Skeletal muscle tissue (tissue), 4 donors: ENCODE results near the gene DUSP22. TPM values are rescaled to one million over a fixed set of nuclear protein-coding genes. Genes with fewer than 3 reads are reported as not detected.
"Not testable (repeated sequence)": the region's sequence is repeated elsewhere in the genome, so short reads cannot be mapped to it uniquely, and the experiment has no call there.

ENCODE experiments used
- H3K27ac ChIP-seq: one replicate; pipeline ENCODE4 v1.7.0; 2013; ENCODE audit warnings: mild to moderate bottlenecking, low read depth, low read length, inconsistent platforms
- H3K27me3 ChIP-seq, 3 donors: one replicate each; pipeline ENCODE4 v1.7.0; 2013; ENCODE audit warnings: low read length in 3 of 3; ENCODE audit not compliant: control insufficient read depth in 3 of 3, insufficient read depth in 3 of 3
- H3K36me3 ChIP-seq, 3 donors: one replicate each; pipeline ENCODE4 v1.7.0; 2013; ENCODE audit warnings: low read length in 3 of 3; ENCODE audit not compliant: control insufficient read depth in 3 of 3, insufficient read depth in 3 of 3
- H3K4me1 ChIP-seq, 3 donors: one replicate each; pipeline ENCODE4 v1.7.0; 2013; ENCODE audit warnings: low read length in 3 of 3, mild to moderate bottlenecking in 3 of 3; ENCODE audit not compliant: control insufficient read depth in 3 of 3, insufficient read depth in 3 of 3
- H3K4me3 ChIP-seq, 3 donors: one replicate each; pipeline ENCODE4 v1.7.0; 2013; ENCODE audit warnings: low read length in 3 of 3
- H3K9ac ChIP-seq, 3 donors: one replicate each; pipeline ENCODE4 v1.7.0; 2013; ENCODE audit warnings: low read length in 3 of 3, mild to moderate bottlenecking in 3 of 3, moderate library complexity in 2 of 3, low read depth in 1 of 3
- H3K9me3 ChIP-seq, 3 donors: one replicate each; pipeline ENCODE4 v1.7.0; 2013; ENCODE audit warnings: low read length in 3 of 3; ENCODE audit not compliant: control insufficient read depth in 3 of 3
- total RNA-seq: library from RNA; depleted of rRNA; stranded (reverse); fragments of >200 nt; gene quantifications from one replicate; pipeline ENCODE4 v1.2.3, GENCODE V29; 2014
- donor health status: Osteomylitis.

Gene DUSP22, protein sequence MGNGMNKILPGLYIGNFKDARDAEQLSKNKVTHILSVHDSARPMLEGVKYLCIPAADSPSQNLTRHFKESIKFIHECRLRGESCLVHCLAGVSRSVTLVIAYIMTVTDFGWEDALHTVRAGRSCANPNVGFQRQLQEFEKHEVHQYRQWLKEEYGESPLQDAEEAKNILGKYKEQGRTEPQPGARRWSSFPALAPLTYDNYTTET
- 17.7 TPM for total RNA-seq

DNA sequence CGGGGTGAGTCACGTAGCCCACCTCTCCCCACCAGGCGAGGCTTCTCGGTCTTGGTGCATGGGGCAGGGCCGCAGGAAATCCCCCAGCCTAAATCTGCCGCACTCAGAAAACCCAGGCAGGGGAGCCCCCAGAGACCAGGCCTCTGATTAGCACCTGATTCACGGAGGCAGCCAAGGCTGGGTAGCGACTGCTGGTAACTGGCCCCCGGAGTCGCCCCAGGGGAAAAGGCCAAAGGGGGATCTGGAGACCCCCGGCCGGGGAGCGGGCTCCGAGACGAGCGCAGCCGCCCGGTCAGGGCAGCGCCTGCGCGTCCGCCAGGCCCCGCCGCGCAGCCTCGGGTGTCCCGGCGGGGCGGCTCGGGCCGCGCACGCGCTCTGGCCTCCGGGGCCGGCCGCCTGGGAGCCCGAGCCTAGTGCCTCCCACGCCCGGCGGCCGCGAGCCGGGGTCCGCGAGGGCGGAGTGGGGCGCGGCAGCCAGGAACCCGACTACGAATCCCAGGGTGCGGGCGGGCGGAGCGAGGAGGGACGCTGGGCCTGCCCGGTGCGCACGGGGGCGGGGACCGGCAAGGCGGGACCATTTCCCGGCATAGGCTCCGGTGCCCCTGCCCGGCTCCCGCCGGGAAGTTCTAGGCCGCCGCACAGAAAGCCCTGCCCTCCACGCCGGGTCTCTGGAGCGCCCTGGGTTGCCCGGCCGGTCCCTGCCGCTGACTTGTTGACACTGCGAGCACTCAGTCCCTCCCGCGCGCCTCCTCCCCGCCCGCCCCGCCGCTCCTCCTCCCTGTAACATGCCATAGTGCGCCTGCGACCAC lies at the start of gene DUSP22:
TSS of gene DUSP22 (plus strand) at position 791 of the 809 bp plus-strand sequence. CDS start 53 bp downstream, outside the sequence.
- Histone ChIP-seq H3K9ac (peak within 1 kb of the TSS; percentile 86 to 95 (median 88)), H3K27ac (peak within 1 kb of the TSS; percentile 89), H3K9me3 (no peaks in the 10 kb centered on the region), H3K27me3 (no peaks in the 10 kb centered on the region), H3K36me3 (no peaks in the 10 kb centered on the region), H3K4me1 (peaks cover 10 to 28% (median 20%) of the 10 kb centered on the region in 3 donors), H3K4me3 (peak within 1 kb of the TSS; percentile 73 to 81 (median 77))

DNA sequence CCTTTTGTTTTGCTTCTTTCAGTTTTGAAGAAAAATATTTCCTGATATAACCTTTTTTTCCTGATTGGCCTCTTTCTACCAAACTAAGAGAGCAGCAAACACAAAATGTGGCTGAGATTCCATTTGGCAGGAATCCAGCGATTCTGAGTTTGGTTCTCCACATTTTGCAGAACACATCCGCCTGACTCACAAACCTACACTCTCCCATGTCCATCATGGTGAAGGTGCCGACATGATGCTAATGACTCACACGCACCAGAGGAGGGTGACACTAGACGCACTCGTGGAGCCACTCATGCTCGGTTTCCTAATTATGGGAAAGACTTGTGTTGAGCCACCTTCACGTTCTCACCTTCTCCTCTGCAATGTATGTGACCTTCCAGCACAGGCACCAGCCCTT lies 45.9 kb upstream of the DUSP22 start:
- Histone ChIP-seq H3K4me1 (no peaks in the 10 kb centered on the region), H3K4me3 (no peak overlapping the region), H3K36me3 (no peaks in the 10 kb centered on the region), H3K9me3 (no peaks in the 10 kb centered on the region), H3K9ac (no peak overlapping the region), H3K27ac (no peak overlapping the region), H3K27me3 (peaks cover 0 to 3% (median 0%) of the 10 kb centered on the region in 3 donors)

DNA sequence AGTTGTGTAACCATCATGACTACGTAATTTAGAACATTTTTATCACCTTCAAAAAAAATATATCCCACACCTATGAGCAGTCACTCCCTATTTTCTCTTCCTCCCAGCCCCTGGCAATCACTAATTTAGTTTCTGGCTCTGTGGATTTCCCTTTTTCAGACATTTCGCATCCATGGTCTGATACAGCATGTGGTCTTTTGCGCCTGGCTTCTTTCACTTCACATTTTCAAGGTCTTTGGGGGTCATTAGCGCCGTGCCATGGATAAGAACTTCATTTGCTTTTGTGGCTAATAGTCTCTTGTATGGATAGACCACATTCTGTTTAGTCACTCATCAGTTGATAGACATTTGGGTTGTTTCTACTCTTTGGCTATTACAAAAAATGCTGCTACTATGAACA lies 44.9 kb upstream of the DUSP22 start:
- Histone ChIP-seq H3K9ac (no peak overlapping the region), H3K36me3 (no peaks in the 10 kb centered on the region), H3K27me3 (no peaks in the 10 kb centered on the region), H3K27ac (no peak overlapping the region), H3K9me3 (no peaks in the 10 kb centered on the region), H3K4me1 (no peaks in the 10 kb centered on the region), H3K4me3 (no peak overlapping the region)

DNA sequence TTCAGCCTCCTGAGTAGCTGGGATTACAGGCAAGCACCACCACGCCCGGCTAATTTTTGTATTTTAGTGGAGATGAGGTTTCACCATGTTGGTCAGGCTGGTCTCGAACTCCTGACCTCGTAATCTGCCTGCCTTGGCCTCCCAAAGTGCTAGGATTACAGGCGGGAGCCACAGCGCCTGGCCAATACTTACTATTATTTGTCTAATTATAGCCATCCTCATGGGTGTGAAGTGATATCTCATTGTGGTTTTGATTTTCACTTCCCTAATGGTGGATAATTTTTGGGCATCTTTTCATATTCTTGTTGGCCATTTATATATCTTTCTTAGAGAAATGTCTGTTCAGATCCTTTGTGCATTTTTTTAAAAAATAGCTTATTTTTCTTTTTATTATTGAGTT lies 44.2 kb upstream of the DUSP22 start:
- H3K36me3 ChIP-seq, H3K4me3 ChIP-seq, H3K4me1 ChIP-seq, H3K9ac ChIP-seq, H3K27ac ChIP-seq, H3K27me3 ChIP-seq, H3K9me3 ChIP-seq: not testable (repeated sequence)

DNA sequence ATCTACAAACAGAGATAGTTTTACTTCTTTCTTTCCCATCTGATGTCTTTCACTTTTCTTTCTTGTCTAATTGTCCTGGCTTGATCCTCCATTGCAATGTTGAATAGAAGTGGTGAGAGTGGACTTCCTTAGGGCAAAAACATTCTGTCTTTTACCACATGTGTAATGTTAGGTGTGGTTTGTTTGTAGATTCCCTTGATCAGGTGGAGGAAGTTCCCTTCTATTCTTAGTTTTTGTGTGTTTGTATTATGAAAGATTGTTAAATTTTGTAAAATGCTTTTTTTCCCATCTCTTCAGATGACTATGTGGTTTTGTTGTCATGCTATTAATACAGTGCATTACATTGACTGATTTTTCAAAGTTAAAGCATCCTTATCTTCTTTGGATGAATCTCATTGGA lies 41.6 kb upstream of the DUSP22 start:
- no peak overlapping the region for H3K4me3 ChIP-seq
- no peaks in the 10 kb centered on the region for H3K9me3 ChIP-seq
- no peaks in the 10 kb centered on the region for H3K4me1 ChIP-seq
- H3K36me3 ChIP-seq = no peaks in the 10 kb centered on the region
- no peak overlapping the region for H3K9ac ChIP-seq
- no peak overlapping the region for H3K27ac ChIP-seq
- H3K27me3 ChIP-seq = no peaks in the 10 kb centered on the region

DNA sequence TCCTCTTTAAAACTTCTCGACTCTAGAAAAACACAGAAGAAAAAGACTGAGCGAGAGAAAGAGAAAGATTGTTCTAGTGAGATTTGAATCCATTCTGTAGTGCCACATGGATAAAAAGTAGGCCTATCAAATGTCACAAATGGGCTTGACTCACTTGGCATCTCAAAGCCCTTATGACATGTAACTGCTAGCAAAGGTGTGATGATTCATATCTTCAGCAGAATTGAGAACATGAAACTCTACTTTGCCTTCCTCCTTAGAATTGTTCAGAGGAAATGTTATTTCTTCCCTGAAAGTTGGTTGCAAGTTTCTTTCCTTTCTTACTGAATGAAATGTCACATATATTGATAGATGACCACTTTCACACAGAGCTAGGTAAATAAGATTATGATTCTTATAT lies 40.4 kb upstream of the DUSP22 start:
- no peak overlapping the region for H3K4me3 ChIP-seq
- no peaks in the 10 kb centered on the region for H3K27me3 ChIP-seq
- H3K9ac ChIP-seq = no peak overlapping the region
- no peaks in the 10 kb centered on the region for H3K36me3 ChIP-seq
- no peaks in the 10 kb centered on the region for H3K4me1 ChIP-seq
- no peak overlapping the region for H3K27ac ChIP-seq
- no peaks in the 10 kb centered on the region for H3K9me3 ChIP-seq

DNA sequence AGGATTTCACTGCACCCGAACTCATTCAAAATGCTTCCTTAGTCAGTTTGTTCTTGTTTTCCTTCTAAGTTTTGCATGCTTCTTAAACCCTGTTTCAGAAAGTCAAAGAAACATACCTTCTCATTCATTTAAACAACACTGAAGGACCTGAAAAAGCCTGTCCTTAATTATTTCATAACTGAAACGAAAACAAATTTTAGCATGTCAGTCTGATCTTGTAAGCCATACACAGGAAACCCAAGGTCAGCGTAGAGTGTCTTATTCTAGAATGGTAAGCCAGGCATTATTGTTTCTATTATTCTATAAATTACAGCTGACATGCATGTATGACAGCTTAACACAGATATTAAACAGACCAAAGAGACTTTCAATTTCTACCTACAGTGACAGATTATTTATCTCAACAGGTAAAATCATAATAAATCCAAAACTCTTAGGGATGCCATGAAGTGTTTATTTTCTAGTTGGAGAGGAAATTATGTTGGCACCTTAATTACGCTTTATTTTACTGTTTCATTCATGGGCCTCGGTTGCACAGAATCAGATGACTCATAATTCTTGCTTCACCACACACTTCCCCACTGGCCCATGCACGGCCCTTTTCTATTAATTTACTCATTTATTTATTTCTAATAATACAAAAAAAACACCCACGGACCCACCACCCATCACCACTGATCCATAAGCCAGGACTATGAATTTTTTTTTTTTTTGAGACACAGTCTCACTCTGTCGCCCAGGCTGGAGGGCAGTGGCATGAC lies 39.3 kb upstream of the DUSP22 start:
- no peak overlapping the region for H3K4me3 ChIP-seq
- no peaks in the 10 kb centered on the region for H3K9me3 ChIP-seq
- H3K4me1 ChIP-seq = no peaks in the 10 kb centered on the region
- H3K27me3 ChIP-seq = no peaks in the 10 kb centered on the region
- no peak overlapping the region for H3K27ac ChIP-seq
- no peak overlapping the region for H3K9ac ChIP-seq
- H3K36me3 ChIP-seq = no peaks in the 10 kb centered on the region

DNA sequence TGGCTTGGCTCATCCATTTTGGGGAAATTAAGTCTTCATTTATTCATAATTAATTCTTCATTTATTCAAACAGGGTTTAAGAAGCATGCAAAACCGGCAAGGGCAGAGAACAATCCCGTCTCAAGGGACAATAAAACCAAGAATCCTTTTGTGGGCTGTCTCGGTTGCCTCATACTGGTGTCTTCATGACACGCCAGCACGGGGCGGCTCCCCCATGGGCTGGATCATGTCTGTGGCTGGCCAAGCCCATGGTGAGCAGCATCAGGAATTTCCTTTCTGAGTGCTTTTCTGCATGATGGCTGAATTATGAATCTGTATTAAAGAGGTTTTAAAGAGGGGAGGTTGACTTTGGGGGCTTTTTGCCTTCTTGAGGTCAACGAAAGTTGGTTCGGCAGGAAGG lies 38.3 kb upstream of the DUSP22 start:
- no peak overlapping the region for H3K27ac ChIP-seq
- peaks cover 0 to under 1% (median 0%) of the 10 kb centered on the region in 3 donors for H3K9me3 ChIP-seq
- no peak overlapping the region for H3K9ac ChIP-seq
- no peaks in the 10 kb centered on the region for H3K27me3 ChIP-seq
- H3K4me3 ChIP-seq = no peak overlapping the region
- H3K4me1 ChIP-seq = no peaks in the 10 kb centered on the region
- no peaks in the 10 kb centered on the region for H3K36me3 ChIP-seq

DNA sequence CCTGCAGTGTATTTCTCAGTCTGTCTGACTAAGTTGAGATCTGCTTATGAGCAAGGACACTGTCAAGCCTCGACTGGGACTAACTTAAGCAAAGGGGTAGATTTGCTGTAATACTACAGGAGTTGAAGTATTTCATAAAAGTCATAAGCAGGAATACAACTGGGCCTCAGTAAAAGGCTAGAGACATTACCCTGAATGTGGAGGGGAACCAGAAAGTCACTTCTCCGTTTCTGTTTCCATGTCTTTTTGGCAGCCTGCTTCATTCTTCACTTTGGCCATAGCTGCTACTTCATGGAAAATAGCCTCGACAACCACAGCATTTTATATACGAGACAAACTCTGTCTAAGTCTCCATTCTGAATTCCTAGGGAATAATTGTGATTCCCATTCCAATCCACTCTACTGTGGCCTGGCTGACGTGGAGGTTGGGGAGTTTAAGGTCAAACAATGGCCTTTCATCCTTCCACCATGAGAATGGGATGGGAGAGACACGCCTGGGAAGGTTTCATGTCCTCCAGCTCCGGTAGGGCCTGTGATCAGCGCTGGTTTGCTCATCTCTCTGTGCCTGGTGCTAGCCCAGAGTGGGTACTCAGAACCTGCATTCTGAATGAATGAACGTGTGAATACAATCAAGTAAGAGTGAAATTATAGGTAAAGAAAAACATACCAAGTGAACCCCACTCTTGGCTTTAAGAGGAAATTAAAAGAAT lies 37.1 kb upstream of the DUSP22 start:
- H3K27ac ChIP-seq = peak overlapping the region; percentile 16

More for the DNA sequence above, 37.1 kb upstream of the DUSP22 start:
- Histone ChIP-seq H3K27me3 (no peaks in the 10 kb centered on the region), H3K4me1 (no peaks in the 10 kb centered on the region), H3K9me3 (peaks cover 0 to 2% (median 0%) of the 10 kb centered on the region in 3 donors), H3K9ac (no peak overlapping the region), H3K36me3 (no peaks in the 10 kb centered on the region), H3K4me3 (no peak overlapping the region)
